ENCODE results near the gene ITSN1. TPM values are rescaled to one million over a fixed set of nuclear protein-coding genes. Genes with fewer than 3 reads are reported as not detected.
"Not testable (repeated sequence)": the region's sequence is repeated elsewhere in the genome, so short reads cannot be mapped to it uniquely, and the experiment has no call there.

The ITSN1 gene
- total RNA-seq, 1 donor from 2014 or later, result 132 TPM

GRCh38 chr21:33682992-33683627, 40.8 kb downstream of the ITSN1 start:
- peak; percentile 99 for DNase-seq (ENCODE audit: low read depth)

GRCh38 chr21:33684068-33684467, 41.8 kb downstream of the ITSN1 start:
- DNase-seq (ENCODE audit: low read depth), result no peak

- no peak for DNase-seq (ENCODE audit: low read depth)
These were observed 42.7 kb downstream of the ITSN1 start for GRCh38 chr21:33684923-33685560.

- DNase-seq (ENCODE audit: low read depth), result peak; percentile 93
These were observed 43.4 kb downstream of the ITSN1 start for GRCh38 chr21:33685613-33686197.

GRCh38 chr21:33686386-33686785, 44.1 kb downstream of the ITSN1 start:
- no peak for DNase-seq (ENCODE audit: low read depth)

- no peak for DNase-seq (ENCODE audit: low read depth)
These were observed 45.3 kb downstream of the ITSN1 start for GRCh38 chr21:33687634-33688033.

GRCh38 chr21:33688353-33688752, 46.1 kb downstream of the ITSN1 start:
- no peak for DNase-seq (ENCODE audit: low read depth)

GRCh38 chr21:33690874-33691273, 48.6 kb downstream of the ITSN1 start:
- no peak for DNase-seq (ENCODE audit: low read depth)

GRCh38 chr21:33691945-33692603, 49.8 kb downstream of the ITSN1 start:
- no peak for DNase-seq (ENCODE audit: low read depth)

GRCh38 chr21:33695813-33696212, 53.5 kb downstream of the ITSN1 start:
- DNase-seq (ENCODE audit: low read depth), result no peak

GRCh38 chr21:33696465-33696864, 54.2 kb downstream of the ITSN1 start:
- DNase-seq (ENCODE audit: low read depth), result no peak

- DNase-seq (ENCODE audit: low read depth), result no peak
These were observed 56.0 kb downstream of the ITSN1 start for GRCh38 chr21:33698087-33698860.

- DNase-seq (ENCODE audit: low read depth), result no peak
These were observed 57.0 kb downstream of the ITSN1 start for GRCh38 chr21:33699277-33699676.

GRCh38 chr21:33700491-33700890, 58.2 kb downstream of the ITSN1 start:
- DNase-seq (ENCODE audit: low read depth), result no peak

GRCh38 chr21:33703750-33704606, 61.7 kb downstream of the ITSN1 start:
- DNase-seq (ENCODE audit: low read depth), result no peak

- no peak for DNase-seq (ENCODE audit: low read depth)
These were observed 65.5 kb downstream of the ITSN1 start for GRCh38 chr21:33707846-33708245.

GRCh38 chr21:33708874-33709273, 66.6 kb downstream of the ITSN1 start:
- DNase-seq (ENCODE audit: low read depth), result no peak

- no peak for DNase-seq (ENCODE audit: low read depth)
These were observed 69.9 kb downstream of the ITSN1 start for GRCh38 chr21:33712022-33712803.

- DNase-seq (ENCODE audit: low read depth), result no peak
These were observed 78.8 kb downstream of the ITSN1 start for GRCh38 chr21:33721081-33721480.

- DNase-seq (ENCODE audit: low read depth), result not testable (repeated sequence)
These were observed 86.8 kb downstream of the ITSN1 start for GRCh38 chr21:33729139-33729538.
